ENCODE data around the gene ZMYND8.

GRCh38 chr20:47257771-47258170 is 98.7 kb downstream of the ZMYND8 start:
- TF ChIP-seq CTCF (IDR thresholded peaks at IDR 0.05) (no peak), POLR2AphosphoS5 (IDR thresholded peaks at IDR 0.05; ENCODE audit: low read depth, low read length) (no peak), REST (IDR thresholded peaks at IDR 0.05; ENCODE audit: insufficient read depth in 1 of 2, low read depth in 2 of 2, low read length in 1 of 2) (no peak), TCF7L2 (IDR thresholded peaks at IDR 0.05; ENCODE audit: low read depth, low read length) (no peak), SIN3A (IDR thresholded peaks at IDR 0.05; ENCODE audit: borderline replicate concordance, insufficient read depth, low read depth, low read length) (no peak)

Measured in Panc1 (cell line).